Activated naive CD4-positive, alpha-beta T cell treated with anti-CD3 and anti-CD28 coated beads, Interleukin-2, amount 10 ng/mL, durations not matched to agents 5 hours and 36 hours (primary cell): Measurements from ENCODE around the gene TAMALIN. TPM values are rescaled to one million over a fixed set of nuclear protein-coding genes. Genes with fewer than 3 reads are reported as not detected.

Experiments
- total RNA-seq, 2 experiments: library from RNA; stranded (reverse); gene quantifications; one replicate each; pipeline ENCODE4 v1.2.3, GENCODE V29; 2021

The TAMALIN gene
- total RNA-seq, result 10 to 100 TPM; 18.3 to 19.3 TPM

DNA sequence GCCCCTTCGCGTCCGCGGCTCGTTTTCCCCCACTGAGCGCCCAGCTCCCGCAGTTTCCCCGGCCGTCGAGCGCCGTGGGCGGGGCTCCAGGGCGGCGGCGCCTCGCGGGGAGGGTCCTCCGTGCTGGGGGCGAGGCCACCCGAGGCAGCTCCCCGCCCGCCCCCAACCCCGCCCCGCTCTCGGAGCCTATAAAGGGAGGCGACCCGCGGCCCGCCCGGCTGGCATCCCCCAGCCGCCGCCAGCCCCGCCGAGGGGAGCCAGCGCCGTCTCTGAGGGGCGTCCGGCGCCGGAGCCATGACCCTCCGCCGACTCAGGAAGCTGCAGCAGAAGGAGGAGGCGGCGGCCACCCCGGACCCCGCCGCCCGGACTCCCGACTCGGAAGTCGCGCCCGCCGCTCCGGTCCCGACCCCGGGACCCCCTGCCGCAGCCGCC lies at the start of gene TAMALIN:
Gene TAMALIN (plus strand): TSS at position 221 of the 432 bp plus-strand sequence. CDS start 74 bp downstream, at position 295.

DNA sequence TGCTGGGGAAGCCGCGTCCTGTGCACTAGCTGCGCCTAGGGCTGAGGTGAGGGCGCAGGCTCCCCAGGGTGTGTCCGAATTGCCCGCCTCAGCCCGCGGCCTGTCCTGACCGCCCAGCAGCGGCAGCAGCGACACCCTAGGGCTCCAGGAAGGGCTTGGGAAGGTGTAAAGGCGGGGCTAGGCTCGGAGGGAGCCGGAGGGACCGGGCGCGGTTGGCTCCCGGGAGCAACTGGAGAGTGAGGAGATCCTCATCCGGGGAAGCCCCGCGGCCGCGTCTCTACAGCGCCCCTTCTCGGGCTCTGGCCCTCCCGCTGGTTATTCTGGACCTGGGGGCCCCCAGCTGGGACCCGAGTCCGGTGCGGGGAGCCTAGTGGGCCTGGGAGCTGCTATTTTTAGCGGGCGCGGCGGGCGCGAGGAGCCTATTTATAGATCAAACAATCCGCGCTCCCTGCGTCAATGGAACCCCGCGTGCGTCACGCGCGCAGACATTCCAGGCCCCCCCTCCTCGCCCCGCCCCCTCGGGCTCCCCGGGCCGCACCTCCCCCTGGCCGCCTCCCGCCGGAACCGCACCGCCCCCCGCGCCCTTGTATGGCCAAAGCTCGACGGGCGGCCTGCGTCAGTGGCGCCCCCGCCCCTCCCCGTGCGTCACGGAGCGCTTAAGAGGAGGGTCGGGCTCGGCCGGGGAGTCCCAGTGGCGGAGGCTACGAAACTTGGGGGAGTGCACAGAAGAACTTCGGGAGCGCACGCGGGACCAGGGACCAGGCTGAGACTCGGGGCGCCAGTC lies 44.2 kb downstream of the TAMALIN start, which contains the start of gene NR4A1:
Gene NR4A1 (plus strand): TSS at position 685 of the 784 bp plus-strand sequence. CDS start 2,887 bp downstream, outside the sequence.

Other genes starting within 250 kb of the TAMALIN start
- gene FIGNL2, start 158.2 kb upstream of the TAMALIN start, total RNA-seq, result under 1 TPM; 0.26 to 0.33 TPM
- gene ANKRD33, start 118.8 kb upstream of the TAMALIN start, total RNA-seq, result not detected
- gene ACVRL1, start 99.4 kb upstream of the TAMALIN start, total RNA-seq, result not detected
- 1 to 10 TPM; 5.3 to 6.2 TPM for gene ACVR1B, start 55.2 kb upstream of the TAMALIN start, total RNA-seq
- gene NR4A1, start 44.5 kb downstream of the TAMALIN start, total RNA-seq, result 1 to 10 TPM; 4.9 to 7.0 TPM
- gene ATG101, start 63.0 kb downstream of the TAMALIN start, total RNA-seq, result 10 to 100 TPM; 26.3 to 32.0 TPM
- gene SMIM41, start 72.8 kb downstream of the TAMALIN start, total RNA-seq, result under 1 TPM in 1 of 2 experiments, not detected in 1; 0.15 TPM
- not detected for gene KRT80, start 185.1 kb downstream of the TAMALIN start, total RNA-seq
- gene KRT7, start 226.3 kb downstream of the TAMALIN start, total RNA-seq, result 1 to 10 TPM; 4.6 to 6.3 TPM